NCI-H2171 treated with DMSO at 0.1 percent for 48 hours (cell line): ENCODE data around the gene TMEM131L.
"Not testable (repeated sequence)": the region's sequence is repeated elsewhere in the genome, so short reads cannot be mapped to it uniquely, and the experiment has no call there.

Experiments
- DNase-seq: peaks from one replicate; lab custom pipeline; 2025; lab: John Stamatoyannopoulos, UW

Gene TMEM131L

DNA sequence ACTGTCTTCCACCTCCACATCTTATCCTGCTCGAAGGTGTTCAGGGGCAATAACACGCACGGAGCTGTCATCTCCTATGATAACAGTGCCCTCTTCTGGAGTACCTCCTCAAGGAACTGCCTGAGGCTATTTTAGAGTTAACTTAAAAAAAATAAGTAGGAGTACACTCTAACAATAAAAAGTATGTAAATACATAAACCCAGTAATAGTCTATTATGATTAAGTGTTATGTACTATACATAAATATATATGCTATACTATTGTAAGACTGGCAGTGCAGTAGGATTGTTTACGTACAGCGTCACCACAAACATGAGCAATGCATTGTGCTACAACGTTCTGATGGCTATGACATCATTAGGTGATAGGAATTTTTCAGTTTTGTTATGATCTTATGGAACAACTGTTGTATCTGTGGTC lies 183.4 kb downstream of the TMEM131L start:
- peak; percentile 36 for DNase-seq

DNA sequence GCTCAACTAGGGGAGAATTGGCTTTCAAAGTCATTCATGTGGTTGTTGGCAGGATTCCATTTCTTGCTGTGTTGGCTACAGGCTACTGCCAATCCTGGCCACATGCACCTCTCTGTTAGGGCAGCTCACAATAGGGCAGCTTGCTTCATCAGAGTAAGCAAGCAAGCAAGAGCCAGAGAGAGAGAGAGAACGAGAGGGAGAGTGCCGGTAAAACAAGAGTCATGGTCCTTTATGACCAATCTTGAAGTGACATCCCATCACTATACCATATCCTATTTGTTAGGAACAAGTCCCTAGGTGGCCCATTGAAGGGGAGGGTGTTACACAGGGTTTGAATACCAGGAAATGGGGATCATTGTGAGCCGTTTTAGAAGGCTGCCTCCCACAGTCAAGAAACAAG lies 185.0 kb downstream of the TMEM131L start:
- DNase-seq: no peak

DNA sequence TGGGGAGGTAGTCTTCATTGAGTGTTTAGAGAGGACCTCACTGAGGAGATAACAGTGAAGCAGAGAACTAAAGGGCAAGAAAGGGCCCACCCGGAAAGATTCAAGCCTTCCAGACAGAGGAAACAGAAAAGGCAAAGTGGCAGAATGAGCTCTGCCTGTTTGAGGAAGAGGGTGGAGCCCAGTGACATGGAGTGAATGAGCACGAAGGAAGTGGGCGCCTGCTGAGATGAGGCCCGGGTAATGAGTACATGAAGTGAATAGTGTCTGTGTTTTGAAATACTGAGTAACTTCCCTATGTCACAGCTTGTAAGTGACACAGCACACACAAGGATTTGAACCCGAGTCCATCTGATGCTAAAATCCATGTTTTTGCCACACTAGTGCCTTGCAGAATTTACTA lies 185.4 kb downstream of the TMEM131L start:
- DNase-seq: no peak

DNA sequence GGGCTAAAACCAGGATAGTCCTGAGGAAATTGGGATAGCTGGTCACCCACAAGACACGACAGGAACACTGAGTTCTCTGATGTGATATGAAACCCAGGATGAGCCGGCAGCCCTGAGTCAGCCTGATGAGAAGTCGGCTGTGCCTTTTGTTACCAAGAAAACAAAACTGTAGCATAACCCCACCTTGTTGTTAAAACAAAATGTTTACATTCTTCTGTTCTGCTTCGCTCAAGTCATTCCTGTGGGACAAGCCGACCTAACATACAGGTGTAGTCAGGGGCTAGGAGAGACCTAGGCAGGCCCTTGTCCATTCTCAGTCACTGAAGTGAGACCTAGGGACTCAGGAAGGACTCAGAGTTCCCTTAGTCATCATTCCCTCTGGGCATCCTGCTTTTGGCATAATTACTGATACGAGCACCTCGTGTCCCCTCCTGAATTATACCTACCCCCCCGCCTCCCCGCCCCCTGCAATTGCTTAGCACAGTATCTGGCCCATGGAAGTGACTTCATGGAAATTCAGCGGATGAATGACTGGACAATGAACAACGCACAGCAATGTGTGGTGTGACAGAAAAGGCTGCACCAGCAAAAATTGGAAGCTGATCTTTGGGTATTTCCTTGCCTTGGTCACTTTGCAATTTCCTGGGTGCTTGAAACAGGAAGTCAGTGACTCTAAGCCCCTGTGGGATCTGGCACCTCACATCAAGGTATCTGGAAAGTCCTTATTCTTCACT lies 186.1 kb downstream of the TMEM131L start:
- DNase-seq: no peak

DNA sequence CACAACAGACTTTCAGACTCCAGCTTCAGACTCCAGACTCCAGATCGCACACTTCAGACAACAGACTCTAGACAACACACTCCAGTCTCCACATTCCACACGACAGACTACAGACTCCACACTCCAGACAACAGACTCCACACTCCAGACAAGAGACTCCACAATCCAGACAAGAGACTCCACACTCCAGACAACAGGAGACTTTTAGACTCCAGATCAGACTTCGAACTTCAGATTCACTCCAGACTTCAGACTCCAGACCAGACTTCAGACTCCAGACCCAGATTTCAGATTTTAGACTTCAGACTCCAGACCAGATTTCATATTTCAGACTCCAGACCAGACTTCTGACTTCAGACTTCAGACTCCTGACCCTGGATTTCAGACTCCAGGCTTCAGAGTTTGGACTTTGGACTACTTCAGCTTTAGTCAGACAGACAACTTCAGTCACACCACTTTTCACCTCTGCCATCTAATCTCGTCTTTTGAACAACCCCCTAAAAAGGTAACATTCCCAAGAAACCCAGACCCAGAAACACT lies 188.9 kb downstream of the TMEM131L start:
- DNase-seq: no peak

DNA sequence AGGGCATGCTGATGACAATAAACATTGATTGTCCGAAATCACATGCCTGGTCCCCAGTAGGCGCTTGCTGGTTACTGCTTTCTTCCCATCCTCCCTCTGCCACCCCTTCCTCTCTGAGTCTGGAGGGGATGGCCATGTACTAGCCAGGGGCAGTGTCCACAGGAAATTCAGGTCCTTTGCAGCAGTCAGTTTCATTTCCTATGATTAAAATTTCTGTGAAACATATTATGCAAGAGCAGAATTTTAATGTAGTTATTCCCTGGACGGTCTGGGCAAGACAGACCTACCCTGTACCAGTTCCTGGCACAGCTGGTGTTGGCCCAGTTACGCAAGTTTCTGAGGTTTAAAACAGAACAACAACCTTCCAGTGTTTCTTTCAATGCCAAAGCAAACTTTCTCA lies 189.8 kb downstream of the TMEM131L start:
- DNase-seq: no peak

DNA sequence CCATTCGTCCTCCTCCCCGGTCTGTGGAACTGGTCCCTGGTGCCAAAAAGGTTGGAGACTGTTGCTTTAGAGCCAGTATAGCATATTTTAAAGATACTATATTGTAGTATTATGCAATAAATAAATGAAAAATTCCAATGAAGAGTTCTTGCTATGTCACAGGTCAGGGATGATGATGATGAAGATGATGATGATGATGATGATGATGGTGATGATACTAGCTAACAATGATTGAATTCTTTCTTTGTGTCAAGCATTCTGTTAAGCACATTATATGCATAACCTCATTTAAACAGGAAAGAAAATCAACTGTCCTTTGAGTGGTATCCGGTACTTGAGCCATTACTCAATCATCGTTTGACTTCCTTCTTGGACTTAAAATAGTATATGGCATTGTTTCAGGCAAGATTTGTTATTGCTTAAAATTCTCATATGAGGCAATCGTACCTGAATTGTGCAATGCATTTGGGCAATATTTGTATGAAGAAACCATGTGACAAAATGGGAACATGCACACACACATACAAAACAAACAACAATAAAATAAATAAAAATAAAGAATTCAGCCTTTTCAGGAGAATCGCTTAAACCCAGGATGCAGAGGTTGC lies 195.2 kb downstream of the TMEM131L start:
- DNase-seq: no peak

DNA sequence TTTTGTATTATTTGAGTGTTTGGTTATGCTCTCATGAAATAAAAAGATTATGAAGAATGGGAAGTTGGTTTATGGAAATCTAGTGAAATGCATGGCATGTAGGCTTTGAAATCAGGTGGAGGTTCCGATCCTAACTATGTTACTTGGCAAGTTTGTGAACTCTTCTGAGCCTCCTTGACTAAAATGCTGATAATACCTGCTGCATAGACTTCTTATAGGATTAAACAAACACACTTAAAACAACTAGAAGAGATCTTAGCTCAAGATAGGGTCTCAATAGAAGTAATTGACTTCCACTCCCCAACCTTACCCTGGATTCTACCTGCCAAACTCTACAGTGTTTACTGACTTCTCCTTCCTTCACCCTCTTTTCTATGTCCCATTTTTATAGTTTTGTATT lies 195.7 kb downstream of the TMEM131L start:
- DNase-seq: no peak

DNA sequence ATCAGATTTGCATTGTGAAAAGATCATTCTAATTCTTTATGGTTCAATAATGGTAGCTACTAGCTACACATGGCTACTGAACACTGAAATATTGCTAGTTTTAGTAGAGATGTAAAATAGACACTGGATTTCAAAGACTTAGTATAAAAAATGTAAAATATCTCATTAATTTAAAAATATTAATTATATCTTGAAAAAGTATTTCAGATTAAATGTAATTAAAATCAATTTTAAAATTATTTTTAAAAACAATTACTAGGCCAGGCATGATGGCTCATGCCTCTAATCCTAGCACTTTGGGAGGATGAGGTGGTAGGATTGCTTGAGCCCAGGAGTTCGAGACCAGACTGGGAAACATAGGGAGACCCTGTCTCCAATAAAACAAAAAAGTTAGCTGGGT lies 197.5 kb downstream of the TMEM131L start:
- no peak for DNase-seq

DNA sequence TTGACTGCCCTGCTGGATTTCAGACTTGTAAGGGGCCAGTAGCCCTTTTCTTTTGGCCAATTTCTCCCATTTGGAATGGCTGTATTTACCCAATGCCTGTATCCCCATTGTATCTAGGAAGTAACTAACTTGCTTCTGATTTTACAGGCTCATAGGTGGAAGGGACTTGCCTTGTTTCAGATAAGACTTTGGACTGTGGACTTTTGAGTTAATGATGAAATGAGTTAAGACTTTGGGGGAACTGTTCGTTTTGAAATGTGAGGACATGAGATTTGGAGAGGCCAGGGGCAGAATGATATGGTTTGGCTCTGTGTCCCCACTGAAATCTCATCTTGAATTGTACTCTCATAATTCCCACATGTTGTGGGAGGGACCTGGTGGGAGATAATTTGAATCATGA lies 200.3 kb downstream of the TMEM131L start:
- DNase-seq: not testable (repeated sequence)

DNA sequence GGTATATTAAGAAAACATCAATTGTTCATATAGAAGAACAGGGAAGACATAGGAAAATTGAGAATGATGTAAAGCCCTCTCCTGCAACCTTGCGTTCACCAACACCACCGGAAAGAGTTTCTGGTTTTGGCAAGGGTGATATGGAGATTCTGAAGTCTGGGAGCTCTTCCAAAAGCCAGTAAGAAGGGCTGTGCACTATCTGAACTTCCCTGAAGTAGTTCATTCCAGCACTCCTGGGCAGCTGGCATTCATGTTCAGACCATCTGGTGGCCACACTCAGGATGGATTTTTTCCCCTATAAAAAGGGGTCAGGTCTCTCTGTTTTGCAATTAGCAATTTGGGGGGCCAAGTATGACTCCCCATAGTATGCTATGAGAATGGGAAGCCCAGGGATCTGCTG lies 202.5 kb downstream of the TMEM131L start:
- no peak for DNase-seq

DNA sequence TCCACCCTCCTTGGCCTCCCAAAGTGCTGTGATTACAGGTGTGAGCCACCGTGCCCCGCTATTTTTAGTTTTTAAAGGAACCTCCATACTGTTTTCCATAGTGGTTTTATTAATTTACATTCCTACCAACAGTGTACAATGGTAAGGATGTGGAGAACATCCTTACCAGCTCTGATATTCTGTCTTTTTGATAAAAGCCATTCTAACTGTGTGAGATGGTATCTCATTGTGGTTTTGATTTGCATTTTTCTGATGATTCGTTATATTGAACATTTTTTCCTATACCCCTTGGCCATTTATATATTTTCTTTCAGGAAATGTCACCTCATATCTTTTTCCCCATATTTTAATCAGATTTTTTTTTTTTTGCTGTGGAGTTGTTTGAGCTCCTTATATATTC lies 203.7 kb downstream of the TMEM131L start:
- no peak for DNase-seq

DNA sequence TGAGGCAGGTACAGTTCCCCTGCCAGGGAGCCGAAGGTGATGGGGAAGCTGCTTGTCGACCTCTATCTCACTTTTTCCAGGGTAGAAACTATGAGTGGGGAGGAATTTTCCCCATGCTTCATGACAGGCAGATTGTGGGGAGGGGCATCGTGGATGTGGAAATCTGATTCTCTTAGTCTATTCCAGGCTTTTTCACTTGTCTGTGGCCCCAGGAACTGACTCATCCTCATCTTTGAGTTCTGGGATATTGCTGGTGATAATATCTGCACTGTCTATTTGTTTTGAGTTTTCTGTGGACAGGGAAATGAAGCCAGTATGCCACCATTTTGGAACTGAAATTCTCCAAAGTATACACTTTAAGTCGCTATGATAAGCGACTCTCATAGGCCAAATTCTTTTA lies 210.3 kb downstream of the TMEM131L start:
- DNase-seq: no peak

DNA sequence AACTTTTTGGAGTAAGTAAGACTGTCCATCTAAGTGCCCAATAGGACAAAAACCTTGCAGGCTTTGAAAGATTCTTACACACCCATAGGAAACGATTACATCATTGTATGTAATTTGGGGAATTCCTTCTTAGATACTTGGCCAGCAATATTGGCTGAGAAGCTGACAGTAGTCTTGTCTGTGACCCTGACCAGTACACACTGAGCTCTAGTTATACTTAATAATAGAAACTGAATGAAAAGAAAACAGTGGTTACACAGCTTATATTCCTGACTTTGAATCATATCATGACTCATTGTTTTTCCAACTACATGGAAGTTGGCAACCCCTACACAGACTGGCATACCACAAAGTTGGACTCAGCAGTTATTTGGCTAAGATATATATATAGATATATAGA lies 210.8 kb downstream of the TMEM131L start:
- DNase-seq: no peak

DNA sequence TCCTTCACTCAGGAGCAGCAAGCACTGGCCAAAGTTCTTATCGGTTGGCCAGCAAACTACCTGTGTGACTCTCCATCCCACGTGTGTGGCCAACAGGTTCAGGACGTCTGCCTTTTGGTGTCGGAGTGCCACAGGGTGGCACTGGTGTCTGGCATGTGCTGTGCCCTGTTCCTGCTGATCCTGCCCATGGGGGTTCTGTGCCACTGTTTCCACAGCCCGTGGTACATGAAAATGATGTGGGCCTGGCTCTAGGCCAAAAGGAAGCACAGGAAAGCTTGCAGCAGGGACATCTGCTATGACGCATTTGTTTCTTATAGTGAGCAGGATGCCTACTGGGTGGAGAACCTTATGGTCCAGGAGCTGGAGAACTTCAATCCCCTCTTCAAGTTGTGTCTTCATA lies 213.3 kb downstream of the TMEM131L start:
- no peak for DNase-seq

DNA sequence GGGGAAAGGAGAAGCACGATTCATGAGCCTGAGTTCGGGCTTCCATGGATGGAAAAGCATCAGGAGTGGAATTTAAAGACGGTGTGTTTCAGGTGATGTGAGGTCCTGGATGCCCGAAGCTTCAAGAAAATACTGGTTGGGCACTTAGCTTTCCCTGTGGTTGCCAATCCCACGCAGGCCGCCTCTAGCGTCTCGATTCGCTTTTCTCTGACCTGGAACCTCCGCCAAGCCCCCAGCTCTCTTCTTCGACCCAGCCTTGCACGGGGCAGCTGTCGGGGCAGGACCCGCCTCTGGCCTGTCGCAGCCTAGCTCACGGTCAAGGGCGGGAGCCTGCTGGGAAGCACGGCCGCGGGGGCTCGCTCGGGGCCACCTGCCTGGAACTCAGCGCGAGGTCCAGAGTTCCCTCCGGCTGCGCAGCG lies 217.6 kb downstream of the TMEM131L start:
- no peak for DNase-seq

DNA sequence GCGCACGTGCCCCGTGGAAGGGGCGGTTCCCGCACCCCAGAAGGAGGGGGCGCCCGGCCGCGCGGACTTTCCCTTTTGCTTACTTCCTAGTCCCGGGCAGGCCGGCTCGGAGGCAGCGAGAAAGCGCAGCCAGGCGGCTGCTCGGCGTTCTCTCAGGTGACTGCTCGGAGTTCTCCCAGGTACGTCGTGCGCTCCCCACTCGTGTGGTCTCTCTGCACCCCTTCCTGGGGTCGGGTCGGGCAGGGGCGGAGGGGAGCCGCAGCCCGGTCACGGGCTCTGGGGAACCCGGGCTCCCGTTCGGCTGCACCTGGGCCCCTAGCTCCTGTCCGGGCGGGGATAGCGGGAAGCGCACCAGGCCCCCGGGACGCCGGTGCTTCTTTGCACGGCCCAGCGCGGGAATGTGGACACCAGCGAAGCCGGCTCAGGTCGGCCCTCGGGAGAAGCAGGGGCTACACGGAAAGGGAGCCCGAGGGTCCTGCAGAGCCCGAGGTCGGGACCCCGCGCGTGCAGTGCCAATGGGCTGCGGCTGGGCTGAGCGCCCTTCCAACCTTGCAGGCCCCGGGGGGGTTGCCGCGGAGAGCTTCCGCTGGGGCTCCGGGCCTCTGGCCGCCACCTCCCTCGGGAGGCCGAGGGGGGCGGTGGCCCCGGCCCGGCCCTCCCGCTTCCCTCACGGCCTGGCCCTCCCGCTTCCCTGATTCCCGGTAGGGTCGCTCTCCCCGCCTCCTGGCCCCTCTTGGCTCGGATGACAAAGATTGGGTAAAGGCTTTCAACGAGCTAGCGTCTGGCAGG lies 218.2 kb downstream of the TMEM131L start, which contains the start of gene TLR2:
Gene TLR2 (plus strand): TSS at position 99 of the 789 bp plus-strand sequence. CDS start 18,628 bp downstream, outside the sequence.
- no peak for DNase-seq

DNA sequence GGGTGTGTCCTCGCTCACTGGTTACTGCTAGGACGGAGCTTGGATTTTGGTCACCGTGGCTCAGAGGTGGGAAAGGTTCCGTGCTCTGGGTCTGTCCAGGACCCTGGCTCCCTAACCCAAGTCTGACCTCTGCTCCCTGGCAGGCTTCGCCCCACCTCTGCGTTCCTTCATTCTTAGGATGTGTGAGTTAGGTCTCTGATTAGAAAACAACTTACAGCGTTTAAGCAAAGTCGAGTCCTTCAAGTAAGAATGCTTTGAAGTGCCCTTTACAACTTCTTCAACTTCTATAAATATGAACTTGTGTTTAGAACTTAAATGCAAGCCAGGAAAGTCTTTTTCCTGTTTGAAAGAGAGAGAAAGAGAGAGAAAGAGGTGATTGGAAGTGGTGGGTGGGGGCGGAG lies 218.8 kb downstream of the TMEM131L start:
- no peak for DNase-seq
